ENCODE data around the gene TUBA8.
A peak's percentile ranks its signal among the peaks of the same experiment; 100 is the strongest.
"Not testable (repeated sequence)": the region's sequence is repeated elsewhere in the genome, so short reads cannot be mapped to it uniquely, and the experiment has no call there.

TUBA8 gene

DNA sequence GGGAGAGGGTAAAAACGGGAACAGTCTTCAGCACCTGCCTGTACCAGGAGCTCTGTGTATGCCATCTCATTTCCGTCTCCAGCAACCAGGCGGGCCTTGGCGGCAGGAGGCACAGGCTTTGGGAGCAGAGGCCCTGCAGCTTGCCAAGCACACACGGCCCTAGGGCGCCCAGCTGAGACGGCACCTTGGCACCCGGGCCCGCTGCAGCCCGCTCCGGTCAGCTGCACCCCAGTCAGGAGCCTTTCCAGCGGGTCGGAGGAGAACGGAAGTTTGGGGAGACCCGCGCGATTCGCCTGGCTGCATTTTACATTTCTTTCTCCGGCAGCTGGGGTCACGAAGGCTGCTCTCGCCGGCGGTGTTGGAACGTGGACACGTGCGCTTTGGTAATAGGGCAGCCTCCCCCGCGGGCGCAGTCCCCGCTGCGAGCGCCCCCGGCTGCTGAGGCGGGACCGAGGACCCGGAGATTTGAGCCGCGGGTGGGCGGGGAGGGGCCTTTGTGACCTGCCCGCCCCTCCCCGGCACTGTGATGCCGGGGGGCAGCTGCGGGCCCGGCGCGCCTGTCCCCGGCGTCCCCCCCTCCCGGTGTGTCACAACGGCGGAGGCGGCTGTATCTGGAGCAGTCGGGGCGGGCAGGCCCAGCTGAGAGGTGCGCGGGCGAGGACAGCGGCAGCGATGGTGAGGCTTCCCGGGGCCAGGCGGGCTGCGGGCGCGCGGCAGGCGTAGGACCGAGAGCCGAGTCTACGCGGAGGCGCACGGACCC lies at the start of gene TUBA8:
Gene TUBA8 (plus strand): TSS at position 616 of the 760 bp plus-strand sequence. CDS start 57 bp downstream, at position 673.
- DNase-seq (ENCODE audit: low spot score), result no peak

DNA sequence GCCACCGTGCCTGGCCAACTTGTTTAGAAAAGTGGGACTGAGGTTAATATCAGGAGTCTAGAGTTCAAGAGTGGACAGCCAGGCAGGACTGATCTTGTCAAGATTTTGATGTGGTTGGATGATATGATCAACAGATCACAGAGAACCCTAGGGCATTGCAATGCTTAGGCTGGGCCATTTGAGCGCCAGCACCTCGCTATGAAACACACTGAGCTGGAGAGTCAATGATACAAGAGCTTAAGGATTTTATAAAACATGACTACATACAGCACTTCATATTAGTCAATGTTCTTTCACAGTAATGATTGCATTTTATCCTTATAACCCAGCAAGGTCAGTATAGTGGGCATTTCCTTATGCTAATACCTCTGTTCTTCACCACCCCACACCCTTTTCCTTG lies 48.2 kb upstream of the TUBA8 start:
- DNase-seq (ENCODE audit: low spot score), result no peak

DNA sequence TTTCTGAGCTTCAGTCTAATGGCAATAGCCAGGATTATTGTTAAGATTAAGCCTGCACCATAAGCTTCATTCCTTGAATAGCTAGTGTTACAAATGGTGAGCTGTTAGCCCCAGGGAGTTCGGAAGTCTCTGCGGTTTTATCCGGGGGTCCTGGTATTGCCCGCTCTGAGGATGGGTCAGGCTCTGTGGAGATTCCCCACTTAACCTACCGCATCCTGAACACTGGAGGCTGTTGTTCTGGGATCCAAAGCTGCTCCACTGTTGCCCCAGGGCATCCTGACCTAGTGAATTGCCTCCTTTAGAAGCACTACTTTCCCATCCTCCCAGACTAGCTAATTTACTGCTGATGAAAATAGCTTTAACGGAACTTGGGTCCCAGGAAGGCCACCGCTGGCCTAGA lies 47.3 kb upstream of the TUBA8 start:
- peak; percentile 99 for DNase-seq (ENCODE audit: low spot score)

DNA sequence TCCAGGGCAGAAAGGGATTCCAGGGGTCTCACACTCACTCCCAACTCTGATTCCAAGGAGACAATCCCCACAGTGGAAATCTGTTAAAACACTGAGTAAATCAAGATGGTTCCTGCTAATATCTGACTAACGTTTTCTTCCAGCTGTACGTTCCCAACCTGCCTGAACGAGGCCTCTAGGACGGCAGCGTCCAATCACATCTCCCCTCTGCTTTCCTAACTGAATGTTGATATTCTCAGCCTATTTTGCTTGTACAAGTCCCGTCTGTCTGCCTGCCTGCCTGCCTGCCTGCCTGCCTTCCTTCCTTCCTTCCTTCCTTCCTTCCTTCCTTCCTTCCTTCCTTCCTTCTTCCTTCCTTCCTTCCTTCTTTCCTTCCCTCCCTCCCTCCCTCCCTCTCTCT lies 46.9 kb upstream of the TUBA8 start:
- DNase-seq (ENCODE audit: low spot score), result not testable (repeated sequence)

DNA sequence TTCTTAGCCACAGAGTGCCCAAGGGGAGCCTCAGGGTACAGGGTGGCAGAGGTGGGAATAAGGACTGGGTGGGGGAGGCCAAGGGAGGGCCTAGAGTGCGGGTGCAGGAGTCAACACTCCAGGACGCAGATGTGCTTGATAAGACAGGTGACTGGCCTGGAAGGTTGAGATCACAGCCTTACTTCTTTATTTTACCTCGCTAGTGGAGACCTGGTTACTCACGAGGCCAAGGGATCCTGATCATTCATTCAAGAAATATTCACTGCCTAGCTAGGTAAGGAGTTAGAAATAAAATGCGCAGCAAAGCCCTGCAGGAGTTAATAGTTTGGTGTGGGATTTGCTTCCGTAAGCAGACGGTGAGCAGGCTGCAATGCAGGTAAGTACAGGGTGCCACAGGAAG lies 46.0 kb upstream of the TUBA8 start:
- DNase-seq (ENCODE audit: low spot score), result no peak

DNA sequence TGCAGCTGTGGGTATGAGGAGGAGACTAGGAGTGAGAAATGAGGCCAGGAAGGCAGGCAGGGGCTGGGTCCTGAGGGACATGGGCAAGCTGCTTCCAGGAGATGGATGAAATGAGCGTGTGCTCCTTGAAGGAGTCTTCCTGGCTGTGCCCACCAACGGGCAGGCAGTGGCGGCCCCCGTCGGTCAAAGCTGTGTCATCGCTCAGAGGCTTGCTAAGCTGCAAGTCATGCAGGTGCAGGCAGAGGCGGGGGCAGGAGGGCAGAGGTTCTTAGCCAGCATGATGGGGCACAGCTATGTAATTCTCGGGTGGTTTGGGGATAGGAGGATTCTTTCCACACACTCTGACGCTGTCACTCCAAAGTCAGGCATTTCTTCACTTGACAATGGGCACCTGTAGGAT lies 45.4 kb upstream of the TUBA8 start:
- DNase-seq (ENCODE audit: low spot score), result no peak

DNA sequence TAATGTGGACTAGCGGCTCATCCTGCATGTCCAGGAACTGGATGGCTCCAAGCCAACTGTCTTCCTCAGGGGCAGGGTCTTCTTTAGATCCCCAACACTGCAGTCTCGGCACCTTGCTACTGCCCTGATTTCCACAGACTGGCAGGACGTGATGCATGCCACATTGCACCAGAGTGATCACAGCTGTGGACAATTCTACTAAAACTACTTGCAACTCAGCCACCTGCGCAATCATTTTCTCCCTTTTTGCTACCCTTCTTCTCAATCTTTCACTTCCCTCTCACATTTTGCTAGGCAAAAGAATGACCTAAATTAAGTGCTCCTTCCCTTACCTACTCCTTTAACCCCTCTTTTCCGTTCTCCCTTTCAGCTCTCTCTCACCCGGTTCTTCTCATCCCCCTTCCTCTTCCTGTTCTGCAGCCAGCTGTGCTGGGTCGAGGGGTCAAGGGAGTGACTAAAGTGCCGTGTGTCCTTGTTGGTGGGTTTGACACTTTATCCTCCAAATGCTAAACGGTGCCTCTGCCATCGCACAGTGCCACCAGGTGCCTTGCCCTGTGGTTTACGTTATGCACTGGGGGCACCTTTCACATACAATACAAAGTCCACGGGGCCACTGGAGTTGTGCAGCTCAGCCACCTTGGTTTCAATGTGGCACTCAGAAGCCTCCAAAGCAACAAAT lies 44.3 kb upstream of the TUBA8 start:
- DNase-seq (ENCODE audit: low spot score), result no peak

DNA sequence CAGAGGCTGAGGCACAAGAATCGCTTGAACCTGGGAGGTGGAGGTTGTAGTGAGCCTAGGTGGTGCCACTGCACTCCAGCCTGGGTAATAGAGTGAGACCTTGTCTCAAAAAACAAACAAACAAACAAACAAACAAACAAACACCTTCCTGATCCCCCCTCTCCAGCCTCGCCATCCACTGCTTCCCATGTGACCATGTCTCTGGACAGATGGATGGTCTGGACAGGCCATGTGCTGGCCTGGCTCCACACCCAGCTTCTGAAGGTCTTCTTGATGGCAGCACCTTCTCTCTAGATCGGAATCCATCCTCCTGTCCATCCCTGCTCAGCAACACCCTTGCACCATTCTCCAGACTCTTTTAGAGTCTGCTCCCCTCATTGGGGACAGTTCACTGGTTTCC lies 43.5 kb upstream of the TUBA8 start:
- DNase-seq (ENCODE audit: low spot score), result no peak

DNA sequence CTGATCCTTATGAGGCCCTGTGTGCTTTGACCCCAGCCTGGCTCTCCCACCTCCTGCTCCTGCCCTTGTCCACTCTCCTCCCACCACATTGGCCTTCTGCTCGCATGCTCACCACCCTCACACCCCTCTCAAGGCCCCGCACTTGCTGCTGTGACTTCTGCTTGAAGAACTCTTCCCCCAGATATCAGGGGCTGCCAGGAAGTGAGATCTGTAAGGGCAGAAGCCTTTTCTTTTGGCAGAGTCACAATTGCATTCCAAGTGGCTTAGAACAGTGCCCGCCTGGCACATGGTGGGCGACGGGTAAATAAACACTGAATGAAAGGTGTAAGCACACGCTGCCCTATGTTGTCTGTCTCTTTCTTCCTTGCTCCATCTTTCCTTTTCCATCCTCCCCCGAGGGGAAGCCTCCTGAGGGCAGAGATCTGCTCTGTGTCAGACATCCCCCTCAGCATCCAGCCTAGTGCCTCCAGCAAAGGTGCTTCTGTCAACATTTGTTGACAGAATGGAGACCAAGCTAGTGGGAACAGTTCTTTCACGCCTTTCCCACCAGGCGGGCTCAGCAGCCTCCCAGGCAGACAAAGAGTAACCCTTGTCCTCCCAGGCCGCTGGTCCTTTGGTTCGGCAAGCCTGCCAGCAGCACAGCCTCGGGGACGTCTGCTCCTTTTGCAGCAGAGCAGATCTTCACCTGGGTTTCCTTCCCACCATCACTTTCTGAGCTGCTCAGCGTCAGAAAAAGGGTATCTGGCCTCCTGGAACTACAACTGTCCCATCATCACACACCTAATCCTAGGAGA lies 42.9 kb upstream of the TUBA8 start:
- DNase-seq (ENCODE audit: low spot score), result no peak

DNA sequence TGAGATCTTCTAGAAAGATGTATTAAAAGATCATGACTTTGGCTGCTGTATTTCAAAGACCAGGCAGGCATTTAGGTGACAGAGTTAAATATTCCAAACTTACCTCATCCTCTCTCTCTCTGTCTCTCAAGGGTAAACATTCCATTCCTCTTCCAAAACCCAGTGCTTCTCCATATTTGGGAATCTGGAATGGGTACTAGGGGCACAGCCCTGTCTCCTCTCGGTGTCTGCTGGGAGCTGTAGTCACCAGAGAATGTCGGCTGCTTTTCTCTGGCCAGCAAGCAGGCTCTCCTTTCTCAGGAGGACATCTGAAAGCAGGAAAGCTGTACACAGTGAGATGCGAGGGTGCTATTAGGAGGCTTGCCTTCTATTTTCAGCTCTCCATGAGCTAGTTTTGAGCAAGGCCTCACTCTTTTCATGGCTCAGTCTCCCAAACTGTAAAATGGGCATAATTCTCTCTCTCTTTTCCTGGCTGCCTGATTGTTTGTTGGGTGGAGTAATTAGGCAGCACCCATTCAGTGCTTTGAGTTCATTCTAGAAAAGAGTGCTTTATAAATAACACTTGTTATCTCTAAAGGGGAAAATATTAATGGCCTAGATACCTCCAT lies 42.1 kb upstream of the TUBA8 start:
- DNase-seq (ENCODE audit: low spot score), result no peak

DNA sequence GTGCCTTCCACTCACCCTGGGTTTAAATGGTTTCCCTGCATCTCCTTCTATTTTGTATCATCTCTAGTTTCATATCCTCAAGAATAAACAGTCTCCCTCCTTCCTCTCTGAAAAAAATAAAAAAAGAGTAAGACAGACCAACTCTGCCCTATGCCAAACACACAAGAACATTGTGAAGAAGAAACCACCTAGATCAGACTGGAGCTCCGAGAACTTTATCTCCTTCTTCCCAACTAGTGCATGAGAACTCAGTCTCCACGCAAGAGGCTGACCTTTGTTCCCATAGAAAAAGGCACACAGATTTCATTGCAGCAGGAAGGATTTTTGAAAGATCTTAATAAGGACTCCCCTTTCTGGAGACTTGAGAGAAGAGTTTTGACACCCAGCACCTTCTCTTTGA lies 41.6 kb upstream of the TUBA8 start:
- no peak for DNase-seq (ENCODE audit: low spot score)

DNA sequence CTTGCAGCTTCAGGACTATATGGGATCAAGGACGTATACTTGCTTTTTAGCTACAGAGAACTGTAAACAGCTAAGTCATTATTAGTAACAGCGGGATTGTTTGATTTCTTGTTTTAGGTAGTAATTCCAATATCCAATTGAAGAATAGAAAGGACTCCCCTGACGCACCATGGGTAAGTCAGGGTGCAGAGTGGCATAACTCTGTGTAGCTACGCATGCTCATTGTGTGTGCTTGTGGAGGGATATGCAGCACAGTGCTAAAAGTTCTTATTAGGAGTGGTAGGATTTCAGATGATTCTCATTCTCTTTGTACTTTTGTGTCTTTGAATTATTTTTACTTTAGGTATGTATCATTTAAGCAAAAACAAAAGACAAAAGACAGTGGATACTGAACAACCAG lies 40.6 kb upstream of the TUBA8 start:
- DNase-seq (ENCODE audit: low spot score), result no peak

DNA sequence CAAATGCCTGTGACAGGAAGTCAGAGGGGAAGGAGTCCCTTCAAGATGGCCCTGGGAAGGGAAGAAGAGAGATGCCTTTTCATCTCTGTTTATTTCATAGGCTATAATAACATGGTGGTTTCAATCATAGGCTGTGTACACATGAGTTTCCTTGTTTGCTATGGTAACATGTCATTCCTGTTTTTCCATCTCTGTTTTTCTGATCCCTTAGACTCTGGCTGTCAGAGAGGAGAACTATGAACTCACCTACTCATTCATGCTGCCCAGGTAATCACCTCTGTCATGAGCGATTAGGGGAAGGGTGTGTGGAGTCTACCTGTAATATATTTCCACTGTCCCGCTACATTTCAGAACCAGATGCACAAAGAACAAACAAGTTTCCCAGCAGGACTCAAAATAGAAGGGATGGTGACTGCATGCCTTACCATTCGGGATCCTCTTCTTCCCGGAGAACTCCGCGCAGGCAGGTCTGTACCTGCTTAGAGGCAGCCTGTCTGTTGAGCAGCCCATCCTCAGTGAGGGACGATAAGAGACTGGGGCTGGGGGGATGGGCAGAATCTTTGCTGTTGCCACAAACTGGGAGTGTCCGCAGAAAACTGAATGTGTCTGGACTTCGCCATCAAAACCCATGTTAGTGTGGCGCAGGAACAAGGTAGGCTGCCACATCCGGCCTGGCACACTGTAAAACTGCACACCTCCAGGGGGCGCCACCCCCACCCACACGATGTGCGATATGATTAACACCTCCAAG lies 39.9 kb upstream of the TUBA8 start:
- DNase-seq (ENCODE audit: low spot score), result no peak

DNA sequence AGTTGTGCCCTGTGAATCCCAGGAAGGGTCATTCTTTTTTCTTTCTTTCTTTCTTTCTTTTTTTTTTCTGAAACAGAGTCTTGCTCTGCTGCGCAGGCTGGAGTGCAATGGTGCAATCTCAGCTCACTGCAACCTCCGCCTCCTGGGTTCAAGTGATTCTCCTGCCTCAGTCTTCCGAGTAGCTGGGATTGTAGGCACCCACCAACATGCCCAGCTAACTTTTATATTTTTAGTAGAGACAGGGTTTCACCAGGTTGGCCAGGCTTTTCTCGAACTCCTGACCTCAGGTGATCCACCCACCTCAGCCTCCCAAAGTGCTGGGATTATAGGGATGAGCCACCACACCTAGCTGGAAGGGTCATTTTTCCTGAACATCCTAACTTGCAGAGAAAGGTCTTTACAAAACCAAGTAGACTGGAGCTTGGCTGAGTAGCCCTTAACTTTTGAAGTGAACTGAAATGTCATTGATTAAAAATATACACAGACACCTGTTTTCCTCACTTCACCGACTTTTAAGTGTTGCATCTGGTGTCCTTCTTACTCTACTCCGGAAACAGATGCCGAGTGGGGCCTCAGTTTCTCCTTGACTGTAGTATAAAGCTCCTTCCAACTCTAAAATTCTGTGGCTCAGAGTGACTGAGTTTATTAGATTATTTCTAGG lies 39.2 kb upstream of the TUBA8 start:
- DNase-seq (ENCODE audit: low spot score), result not testable (repeated sequence)

DNA sequence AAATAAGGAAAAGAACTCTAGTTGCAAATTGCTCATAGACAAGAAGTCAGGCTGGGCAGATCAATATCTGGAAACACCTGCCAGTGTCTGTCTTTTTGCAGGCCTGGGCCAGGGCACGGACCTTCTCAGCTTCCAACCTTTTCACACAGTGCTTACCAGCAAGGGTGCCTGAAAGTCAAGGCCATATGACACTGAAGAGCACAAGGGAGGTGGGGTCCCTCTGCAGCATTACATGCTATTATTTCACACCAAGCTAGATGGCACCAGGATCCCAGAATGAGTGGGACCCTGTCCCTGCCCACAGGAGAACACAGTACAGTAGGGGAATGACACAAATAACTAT lies 38.7 kb upstream of the TUBA8 start:
- DNase-seq (ENCODE audit: low spot score), result no peak

DNA sequence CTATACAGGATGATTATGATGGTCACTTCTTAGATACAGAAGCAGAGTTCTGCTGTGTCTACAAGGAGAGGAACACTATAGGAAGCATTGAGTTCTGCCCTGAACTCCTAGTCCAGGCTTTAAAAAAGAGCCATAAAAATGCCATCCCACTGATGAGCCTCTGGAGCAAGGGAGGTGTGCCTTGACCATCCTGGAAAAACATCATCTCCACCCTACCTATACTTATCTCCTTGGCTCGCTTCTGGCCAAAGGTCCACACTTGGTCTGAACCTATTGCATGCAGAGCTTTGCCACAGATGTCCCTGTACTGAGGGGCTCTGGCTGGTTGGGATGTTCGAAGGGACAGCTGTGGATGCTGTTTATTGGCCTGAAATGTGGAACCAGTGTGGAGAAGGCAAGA lies 37.1 kb upstream of the TUBA8 start:
- no peak for DNase-seq (ENCODE audit: low spot score)

DNA sequence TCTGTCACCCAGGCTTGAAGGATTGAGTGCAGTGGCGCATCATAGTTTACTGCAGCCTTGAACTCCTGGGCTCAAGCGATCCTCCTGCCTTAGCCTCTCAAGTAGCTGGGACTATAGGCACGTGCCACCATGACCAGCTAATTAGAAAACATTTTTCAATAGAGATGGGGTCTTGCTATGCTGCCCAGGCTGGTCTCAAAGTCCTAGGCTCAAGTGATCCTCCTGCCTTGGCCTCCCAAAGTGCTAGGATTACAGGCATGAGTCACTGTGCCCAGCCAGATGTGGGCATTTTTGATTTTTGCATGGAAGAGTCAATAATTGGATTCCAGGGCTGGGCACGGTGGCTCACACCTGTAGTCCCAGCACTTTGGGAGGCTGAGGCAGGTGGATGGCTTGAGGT lies 36.7 kb upstream of the TUBA8 start:
- not testable (repeated sequence) for DNase-seq (ENCODE audit: low spot score)

DNA sequence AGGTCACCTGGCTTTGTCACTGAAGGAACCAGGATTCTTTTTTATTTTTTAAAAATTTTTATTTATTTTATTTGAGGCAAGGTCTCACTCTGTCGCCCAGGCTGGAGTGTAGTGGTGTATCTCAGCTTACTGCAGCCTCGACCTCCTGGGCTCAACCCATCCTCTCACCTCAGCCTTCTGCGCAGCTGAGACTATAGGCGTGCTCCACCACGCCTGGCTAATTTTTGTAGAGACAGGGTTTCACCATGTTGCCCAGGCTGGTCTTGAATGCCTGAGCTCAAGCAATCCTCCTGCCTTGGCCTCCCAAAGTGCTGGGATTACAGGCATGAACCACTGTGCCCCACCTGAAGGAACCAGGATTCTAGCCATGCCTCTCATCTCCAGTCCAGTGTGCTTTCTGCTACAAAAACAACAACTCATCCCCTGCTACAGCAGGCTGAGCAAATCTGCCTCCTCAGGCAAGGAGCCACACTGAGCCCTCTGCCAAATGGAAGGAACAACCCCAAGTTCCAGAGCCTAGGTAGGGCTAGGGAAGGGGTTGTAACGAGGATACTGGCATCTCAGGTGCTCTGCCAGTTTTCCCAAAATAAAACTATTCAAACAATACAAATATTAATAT lies 35.4 kb upstream of the TUBA8 start:
- DNase-seq (ENCODE audit: low spot score), result no peak

DNA sequence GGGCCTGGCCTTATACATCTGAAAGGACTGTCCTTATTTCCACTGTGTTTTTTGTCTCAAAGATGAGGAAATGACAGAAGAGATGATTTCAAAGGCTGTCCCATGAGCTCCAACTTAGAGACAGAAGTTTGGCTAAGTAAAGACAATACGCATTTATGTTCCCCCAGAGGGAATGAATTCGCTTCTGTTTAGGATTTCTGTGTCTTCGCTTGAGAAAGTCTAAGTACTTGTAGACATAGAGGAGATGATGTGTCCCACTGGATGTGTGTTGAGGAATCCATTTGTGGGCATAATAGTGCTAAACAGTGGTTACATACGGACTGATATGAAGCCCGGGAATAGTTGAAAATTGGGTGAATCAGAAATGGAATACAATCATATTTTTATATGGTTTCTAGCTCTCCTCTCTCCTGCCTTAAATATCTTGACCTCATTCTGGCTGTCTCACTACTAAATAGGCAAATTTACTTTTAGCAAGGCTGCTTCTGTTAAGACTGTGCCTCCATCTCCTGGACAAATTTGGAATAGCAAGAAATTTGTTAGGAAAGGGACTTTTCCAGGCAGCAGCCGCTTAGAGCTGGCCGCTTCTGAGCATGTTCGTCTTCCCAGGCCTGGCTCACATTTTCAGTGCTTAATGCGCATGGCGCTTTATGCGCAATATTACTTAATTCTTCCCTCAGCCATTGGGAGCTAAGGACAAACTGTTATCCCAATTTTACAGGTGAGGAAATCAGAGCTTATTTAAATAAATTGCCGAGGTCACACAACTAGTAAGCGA lies 34.7 kb upstream of the TUBA8 start:
- DNase-seq (ENCODE audit: low spot score), result peak; percentile 91

DNA sequence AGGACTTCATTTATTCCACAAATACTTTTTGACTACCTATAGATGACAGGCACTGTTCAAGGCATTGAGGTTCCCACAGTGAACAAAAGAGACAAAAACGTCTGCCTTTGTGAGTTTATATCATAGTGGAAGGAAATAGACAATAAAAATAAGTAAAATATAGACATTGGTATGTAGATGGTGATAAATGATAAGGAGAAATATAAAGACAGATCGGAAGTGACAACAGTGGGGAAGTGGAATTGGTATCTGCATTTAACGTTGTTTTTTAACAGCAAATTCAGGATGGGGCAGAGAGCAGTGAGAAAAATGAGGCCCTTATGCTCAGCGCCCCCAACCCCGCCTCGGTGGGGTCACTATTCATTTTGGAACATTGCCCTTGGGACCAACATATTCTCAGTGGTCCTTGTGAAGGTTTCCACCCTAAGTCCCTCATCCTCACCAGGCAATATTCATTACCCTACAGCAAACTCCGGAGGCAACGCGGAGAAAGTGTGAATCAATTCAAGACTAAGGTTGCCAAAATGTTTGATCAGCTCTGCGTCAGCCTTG lies 33.4 kb upstream of the TUBA8 start:
- DNase-seq (ENCODE audit: low spot score), result no peak
